Activated naive CD4-positive, alpha-beta T cell treated with anti-CD3 and anti-CD28 coated beads, Interleukin-2, amount 50 U/mL, for 24 hours (primary cell): ENCODE results near the gene HRAS.
A peak's percentile ranks its signal among the peaks of the same experiment; 100 is the strongest.

Source experiments
- H3K27ac Mint-ChIP-seq: one replicate; pipeline ENCODE4 v1.8.0; 2021; ENCODE audit warnings: mild to moderate bottlenecking, mixed read lengths
- H3K27me3 Mint-ChIP-seq: one replicate; pipeline ENCODE4 v1.8.0; 2021; ENCODE audit warnings: mixed read lengths
- H3K36me3 Mint-ChIP-seq: one replicate; pipeline ENCODE4 v1.8.0; 2021; ENCODE audit warnings: mixed read lengths
- H3K4me1 Mint-ChIP-seq: one replicate; pipeline ENCODE4 v1.8.0; 2021; ENCODE audit warnings: mixed read lengths
- H3K4me3 Mint-ChIP-seq: one replicate; pipeline ENCODE4 v1.8.0; 2021; ENCODE audit warnings: mild to moderate bottlenecking, mixed read lengths
- H3K9me3 Mint-ChIP-seq: one replicate; pipeline ENCODE4 v1.8.0; 2021; ENCODE audit warnings: mixed read lengths

HRAS gene

DNA sequence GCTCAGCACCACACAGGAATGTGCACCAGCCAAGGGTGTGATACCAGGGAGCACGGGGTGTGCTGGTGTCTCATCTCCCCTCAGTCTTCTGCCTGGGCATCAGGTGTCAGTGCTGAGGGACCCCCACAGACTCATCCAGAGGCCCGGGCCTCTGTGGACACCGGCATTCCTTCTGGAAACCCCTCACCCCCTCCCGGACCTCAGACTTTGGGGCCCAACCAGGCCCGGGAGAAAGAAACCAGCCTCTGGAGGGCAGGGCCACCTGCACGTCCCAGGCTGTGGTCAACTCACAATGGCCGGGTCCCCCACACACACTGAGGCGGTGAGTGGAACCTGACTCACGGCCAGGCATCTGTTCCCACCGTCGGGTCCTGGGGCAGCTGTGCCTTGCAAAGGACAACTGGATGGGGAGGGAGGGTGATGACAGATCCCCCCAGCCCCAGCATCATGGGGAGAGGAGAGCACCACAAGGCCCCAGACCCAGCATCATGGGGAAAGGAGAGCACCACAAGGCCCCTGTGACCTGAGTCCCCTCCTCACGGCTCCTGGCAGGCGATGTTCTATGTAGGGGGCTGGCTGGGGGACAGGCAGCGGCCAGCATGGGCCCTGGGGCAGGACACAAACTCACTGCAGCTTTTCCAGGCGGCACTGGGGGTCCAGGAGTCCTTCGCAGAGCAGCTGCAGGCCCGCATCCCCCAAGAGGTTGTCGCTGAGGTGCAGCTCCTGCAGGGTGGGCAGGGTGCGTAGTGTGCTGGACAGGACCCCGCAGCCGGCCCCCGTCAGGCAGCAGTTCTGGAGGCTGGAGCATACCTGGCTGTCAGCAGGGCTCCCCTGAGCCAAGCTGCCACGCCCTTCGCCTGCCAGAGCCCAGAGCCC is 35.9 kb downstream of the HRAS start:
- H3K9me3 Mint-ChIP-seq = no peaks in the 10 kb centered on the region
- peaks cover 11% of the 10 kb centered on the region for H3K36me3 Mint-ChIP-seq
- H3K4me3 Mint-ChIP-seq = no peak overlapping the region
- no peaks in the 10 kb centered on the region for H3K4me1 Mint-ChIP-seq
- H3K27ac Mint-ChIP-seq = no peak overlapping the region
- no peaks in the 10 kb centered on the region for H3K27me3 Mint-ChIP-seq

- H3K27ac Mint-ChIP-seq = no peak overlapping the region
- H3K4me3 Mint-ChIP-seq = no peak overlapping the region
- H3K27me3 Mint-ChIP-seq = no peaks in the 10 kb centered on the region
- no peaks in the 10 kb centered on the region for H3K9me3 Mint-ChIP-seq
- H3K4me1 Mint-ChIP-seq = no peaks in the 10 kb centered on the region
- peaks cover 11% of the 10 kb centered on the region for H3K36me3 Mint-ChIP-seq
These were observed 36.8 kb downstream of the HRAS start for GRCh38 chr11:498297-499181.

- H3K4me3 Mint-ChIP-seq = no peak overlapping the region
- H3K9me3 Mint-ChIP-seq = no peaks in the 10 kb centered on the region
- no peaks in the 10 kb centered on the region for H3K4me1 Mint-ChIP-seq
- H3K27ac Mint-ChIP-seq = peak overlapping the region; percentile 30
- no peaks in the 10 kb centered on the region for H3K27me3 Mint-ChIP-seq
- peaks cover 11% of the 10 kb centered on the region for H3K36me3 Mint-ChIP-seq
These were observed 37.6 kb downstream of the HRAS start for GRCh38 chr11:497565-498296.

DNA sequence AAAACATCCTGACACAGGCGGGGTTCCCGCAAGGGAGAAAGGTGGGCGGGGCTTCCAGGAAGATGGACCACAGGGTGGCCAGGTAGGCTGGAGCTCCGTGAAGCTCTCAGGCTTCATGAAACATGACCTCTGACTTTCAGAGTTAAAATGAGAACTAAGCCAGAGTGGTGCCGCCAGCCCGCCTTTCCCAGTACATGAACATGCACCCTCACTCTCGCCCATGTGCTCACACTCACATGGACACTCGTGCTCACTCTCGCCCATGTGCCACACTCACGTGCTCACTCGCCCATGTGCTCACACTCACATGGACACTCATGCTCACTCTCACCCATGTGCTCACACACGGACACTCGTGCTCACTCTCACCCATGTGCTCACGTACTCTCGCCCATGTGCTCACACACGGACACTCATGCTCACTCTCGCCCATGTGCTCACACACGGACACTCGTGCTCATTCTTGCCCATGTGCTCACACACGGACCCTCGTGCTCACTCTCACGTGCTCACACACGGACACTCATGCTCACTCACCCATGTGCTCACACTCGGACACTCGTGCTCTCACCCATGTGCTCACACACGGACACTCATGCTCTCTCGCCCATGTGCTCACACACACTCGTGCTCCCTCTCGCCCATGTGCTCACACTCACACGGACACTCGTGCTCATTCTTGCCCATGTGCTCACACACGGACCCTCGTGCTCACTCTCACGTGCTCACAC is 38.4 kb downstream of the HRAS start:
- H3K27ac Mint-ChIP-seq = peak overlapping the region; percentile 31
- H3K4me1 Mint-ChIP-seq = no peaks in the 10 kb centered on the region
- no peaks in the 10 kb centered on the region for H3K27me3 Mint-ChIP-seq
- no peaks in the 10 kb centered on the region for H3K9me3 Mint-ChIP-seq
- peaks cover 11% of the 10 kb centered on the region for H3K36me3 Mint-ChIP-seq
- no peak overlapping the region for H3K4me3 Mint-ChIP-seq

GRCh38 chr11:495537-495931 is 39.8 kb downstream of the HRAS start:
- Mint-ChIP-seq H3K27ac (no peak overlapping the region), H3K4me3 (no peak overlapping the region), H3K36me3 (peaks cover 11% of the 10 kb centered on the region), H3K4me1 (no peaks in the 10 kb centered on the region), H3K27me3 (no peaks in the 10 kb centered on the region), H3K9me3 (no peaks in the 10 kb centered on the region)

GRCh38 chr11:494761-495536 is 40.4 kb downstream of the HRAS start:
- H3K4me3 Mint-ChIP-seq = no peak overlapping the region
- H3K9me3 Mint-ChIP-seq = no peaks in the 10 kb centered on the region
- no peaks in the 10 kb centered on the region for H3K27me3 Mint-ChIP-seq
- H3K36me3 Mint-ChIP-seq = peaks cover 11% of the 10 kb centered on the region
- H3K27ac Mint-ChIP-seq = no peak overlapping the region
- no peaks in the 10 kb centered on the region for H3K4me1 Mint-ChIP-seq

DNA sequence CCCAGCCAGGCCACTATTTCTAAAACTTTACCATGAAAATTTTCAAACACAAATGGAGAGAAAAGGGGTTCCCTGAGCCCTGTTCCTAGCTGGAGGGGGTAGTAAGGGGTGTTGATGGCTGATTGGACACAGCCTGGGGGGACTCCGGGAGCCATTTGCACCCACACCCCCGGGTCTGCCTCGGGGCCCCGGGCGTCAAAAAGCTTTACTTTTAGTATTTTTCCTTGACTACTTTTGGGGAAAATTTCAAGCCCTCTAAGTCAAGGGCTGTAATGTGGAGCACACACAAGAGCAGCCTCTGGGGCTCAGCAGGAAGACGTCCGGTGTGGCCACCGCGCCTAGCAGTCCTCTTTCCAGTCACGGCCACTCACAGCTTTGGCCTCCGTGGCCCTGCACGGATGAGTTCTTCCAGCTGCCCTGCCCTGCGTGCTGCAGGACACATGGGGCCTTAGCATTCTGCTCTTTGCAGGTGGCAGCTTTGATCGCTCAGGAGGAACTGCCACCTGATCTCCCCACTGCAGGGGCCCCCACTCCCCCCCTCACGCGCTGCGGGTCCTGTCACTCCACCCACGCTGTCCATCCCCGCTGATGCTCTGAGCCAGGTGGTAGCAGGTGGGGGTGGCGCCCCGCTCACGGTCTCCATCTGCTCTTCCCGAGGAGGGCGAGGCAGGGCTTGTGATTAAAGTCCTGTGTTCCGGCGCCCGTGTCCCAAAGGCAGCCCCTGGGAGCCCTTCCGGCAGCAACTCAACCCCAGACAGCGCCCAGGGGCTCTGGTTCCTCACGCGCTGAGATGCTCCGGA is 42.7 kb downstream of the HRAS start:
- Mint-ChIP-seq H3K27ac (no peak overlapping the region), H3K4me1 (no peaks in the 10 kb centered on the region), H3K36me3 (peaks cover 9% of the 10 kb centered on the region), H3K27me3 (no peaks in the 10 kb centered on the region), H3K4me3 (no peak overlapping the region), H3K9me3 (no peaks in the 10 kb centered on the region)

DNA sequence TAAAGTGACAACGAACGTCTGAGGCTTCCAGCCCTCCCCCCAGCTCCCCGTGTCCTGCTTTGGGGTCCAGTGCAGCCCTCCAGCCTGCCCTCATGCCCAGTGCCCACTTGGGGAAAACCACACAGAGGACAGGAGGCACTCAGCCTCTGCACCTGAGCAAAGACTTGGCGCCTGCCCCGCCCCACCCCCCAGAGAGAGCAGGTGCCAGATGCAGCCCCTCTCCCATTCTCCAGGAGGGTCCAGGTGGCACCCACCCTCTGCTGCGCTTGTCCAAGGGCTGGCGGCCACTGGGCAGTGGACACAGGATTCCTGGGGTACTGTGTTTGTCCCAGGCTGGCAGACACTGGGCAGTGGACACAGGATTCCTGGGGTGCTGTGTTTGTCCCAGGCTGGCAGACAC is 44.0 kb downstream of the HRAS start:
- H3K27me3 Mint-ChIP-seq = no peaks in the 10 kb centered on the region

GRCh38 chr11:490930-491260 is 44.5 kb downstream of the HRAS start:
- Mint-ChIP-seq H3K9me3 (no peaks in the 10 kb centered on the region), H3K27me3 (no peaks in the 10 kb centered on the region), H3K4me3 (no peak overlapping the region), H3K27ac (no peak overlapping the region), H3K36me3 (peaks cover 1% of the 10 kb centered on the region), H3K4me1 (no peaks in the 10 kb centered on the region)

More for the DNA sequence above, 44.0 kb downstream of the HRAS start:
- Mint-ChIP-seq H3K4me1 (no peaks in the 10 kb centered on the region), H3K27ac (no peak overlapping the region), H3K36me3 (peaks cover 2% of the 10 kb centered on the region), H3K4me3 (no peak overlapping the region), H3K9me3 (no peaks in the 10 kb centered on the region)

GRCh38 chr11:490186-490929 is 45.0 kb downstream of the HRAS start:
- H3K27ac Mint-ChIP-seq = no peak overlapping the region
- no peaks in the 10 kb centered on the region for H3K4me1 Mint-ChIP-seq
- H3K36me3 Mint-ChIP-seq = no peaks in the 10 kb centered on the region
- H3K27me3 Mint-ChIP-seq = no peaks in the 10 kb centered on the region
- H3K9me3 Mint-ChIP-seq = no peaks in the 10 kb centered on the region
- no peak overlapping the region for H3K4me3 Mint-ChIP-seq

DNA sequence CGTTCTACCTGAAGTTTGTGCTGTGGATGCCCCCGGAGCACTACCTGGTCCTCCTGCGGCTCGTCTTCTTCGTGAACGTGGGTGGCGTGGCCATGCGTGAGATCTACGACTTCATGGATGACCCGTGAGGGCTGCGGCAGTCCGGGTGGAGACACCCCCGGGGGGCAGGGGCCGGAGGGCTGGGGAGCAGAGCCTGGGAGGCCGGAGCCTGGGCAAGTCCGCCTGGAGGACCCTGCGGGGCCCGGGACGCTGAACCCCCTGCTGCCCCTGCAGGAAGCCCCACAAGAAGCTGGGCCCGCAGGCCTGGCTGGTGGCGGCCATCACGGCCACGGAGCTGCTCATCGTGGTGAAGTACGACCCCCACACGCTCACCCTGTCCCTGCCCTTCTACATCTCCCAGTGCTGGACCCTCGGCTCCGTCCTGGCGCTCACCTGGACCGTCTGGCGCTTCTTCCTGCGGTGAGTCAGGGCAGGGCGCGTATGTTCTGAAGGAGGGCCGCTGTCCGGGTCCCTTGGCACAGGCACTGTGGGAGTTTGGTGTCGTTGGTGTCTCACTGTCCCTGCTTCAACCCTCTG is 45.7 kb downstream of the HRAS start:
- no peaks in the 10 kb centered on the region for H3K27me3 Mint-ChIP-seq
- H3K9me3 Mint-ChIP-seq = no peaks in the 10 kb centered on the region
- H3K4me3 Mint-ChIP-seq = no peak overlapping the region
- no peak overlapping the region for H3K27ac Mint-ChIP-seq
- no peaks in the 10 kb centered on the region for H3K36me3 Mint-ChIP-seq
- no peaks in the 10 kb centered on the region for H3K4me1 Mint-ChIP-seq

DNA sequence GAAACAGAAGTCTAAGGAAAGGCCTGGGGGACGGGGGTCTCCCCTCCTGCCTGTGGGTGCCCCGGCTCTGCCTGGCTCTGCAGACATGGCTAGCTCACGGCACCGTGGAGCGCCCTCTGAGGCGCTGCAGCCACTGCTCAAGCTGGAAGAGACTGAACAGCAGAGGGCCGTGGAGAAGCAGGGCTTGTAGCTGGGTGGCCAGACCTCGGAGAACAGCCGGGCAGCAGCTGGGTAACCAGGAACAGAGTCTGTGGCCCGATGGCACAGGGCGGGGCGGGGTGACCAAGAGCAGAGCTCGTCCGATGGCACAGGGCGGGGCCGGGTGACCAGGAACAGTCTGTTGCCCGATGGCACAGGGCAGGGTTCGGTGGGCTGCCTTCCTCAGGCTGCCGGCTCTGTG is 46.4 kb downstream of the HRAS start:
- Mint-ChIP-seq H3K9me3 (no peaks in the 10 kb centered on the region), H3K4me3 (no peak overlapping the region), H3K27me3 (no peaks in the 10 kb centered on the region), H3K36me3 (no peaks in the 10 kb centered on the region), H3K4me1 (no peaks in the 10 kb centered on the region), H3K27ac (no peak overlapping the region)

DNA sequence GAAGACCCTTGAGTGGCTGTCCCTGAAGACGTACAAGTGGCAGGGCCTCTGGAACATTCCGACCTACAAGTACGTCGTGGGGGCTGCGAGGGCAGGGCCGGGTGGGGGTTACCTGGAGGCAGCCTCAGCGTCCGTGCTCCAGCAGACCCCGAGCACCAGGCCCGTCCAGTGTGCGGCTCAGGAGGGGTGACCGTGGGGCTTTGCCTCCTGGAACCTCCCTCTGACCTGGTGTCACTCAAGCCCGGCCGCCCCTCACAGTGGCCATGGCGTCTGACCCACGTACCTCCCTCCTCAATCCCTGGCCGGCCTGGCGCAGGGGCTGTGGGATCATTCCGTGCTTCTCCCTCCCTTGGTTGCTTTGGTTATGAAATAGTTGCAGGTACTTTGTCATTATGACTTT is 46.8 kb downstream of the HRAS start:
- Mint-ChIP-seq H3K36me3 (no peaks in the 10 kb centered on the region), H3K27me3 (no peaks in the 10 kb centered on the region), H3K4me3 (no peak overlapping the region), H3K9me3 (no peaks in the 10 kb centered on the region), H3K27ac (no peak overlapping the region), H3K4me1 (no peaks in the 10 kb centered on the region)
